HG03457 (cell line): Measurements from ENCODE around the gene NUP155.
"Not testable (repeated sequence)": the region's sequence is repeated elsewhere in the genome, so short reads cannot be mapped to it uniquely, and the experiment has no call there.

Experiments used
- ATAC-seq: cut with Tn5 transposase; IDR thresholded peaks from one replicate; pipeline ENCODE4 v1.9.1; 2021; ENCODE audit warnings: moderate number of reproducible peaks; ENCODE audit not compliant: unreplicated experiment

NUP155 gene

GRCh38 chr5:37370864-37371726, at the start of gene NUP155:
TSS of gene NUP155 (minus strand) at chr5:37371106. CDS start at chr5:37370977, 129 bp downstream.
- peak; percentile 91 for ATAC-seq

- ATAC-seq = no peak
These were observed 46.4 kb upstream of the NUP155 start for GRCh38 chr5:37417347-37417746.

- not testable (repeated sequence) for ATAC-seq
These were observed 44.5 kb upstream of the NUP155 start for GRCh38 chr5:37415456-37415855.

- no peak for ATAC-seq
These were observed 41.6 kb upstream of the NUP155 start for GRCh38 chr5:37412515-37412914.

- no peak for ATAC-seq
These were observed 29.6 kb upstream of the NUP155 start for GRCh38 chr5:37400501-37400900.

GRCh38 chr5:37396352-37396751, 25.4 kb upstream of the NUP155 start:
- ATAC-seq = no peak

GRCh38 chr5:37391591-37391990, 20.7 kb upstream of the NUP155 start:
- no peak for ATAC-seq

GRCh38 chr5:37379100-37379628, 8.3 kb upstream of the NUP155 start, which contains the start of gene WDR70:
TSS of gene WDR70 (plus strand) at chr5:37379318. CDS start at chr5:37379368, 50 bp downstream.
- peak; percentile 98 for ATAC-seq

GRCh38 chr5:37378066-37378465, 7.2 kb upstream of the NUP155 start:
- not testable (repeated sequence) for ATAC-seq

GRCh38 chr5:37375091-37375490, 4.2 kb upstream of the NUP155 start:
- no peak for ATAC-seq

- no peak for ATAC-seq
These were observed 399 bp downstream of the NUP155 start for GRCh38 chr5:37370550-37370863.

- ATAC-seq = no peak
These were observed 15.7 kb downstream of the NUP155 start for GRCh38 chr5:37355161-37355560.

- not testable (repeated sequence) for ATAC-seq
These were observed 28.2 kb downstream of the NUP155 start for GRCh38 chr5:37342741-37343140.

GRCh38 chr5:37334754-37335153, 36.2 kb downstream of the NUP155 start:
- ATAC-seq = not testable (repeated sequence)

- no peak for ATAC-seq
These were observed 44.4 kb downstream of the NUP155 start for GRCh38 chr5:37326536-37326935.

- ATAC-seq = no peak
These were observed 47.3 kb downstream of the NUP155 start for GRCh38 chr5:37323607-37324006.

- ATAC-seq = no peak
These were observed 51.7 kb downstream of the NUP155 start for GRCh38 chr5:37319037-37319782.

GRCh38 chr5:37316027-37316426, 54.9 kb downstream of the NUP155 start:
- ATAC-seq = no peak

- no peak for ATAC-seq
These were observed 60.5 kb downstream of the NUP155 start for GRCh38 chr5:37310360-37310759.

- ATAC-seq = no peak
These were observed 62.1 kb downstream of the NUP155 start for GRCh38 chr5:37308793-37309192.

- no peak for ATAC-seq
These were observed 66.0 kb downstream of the NUP155 start for GRCh38 chr5:37304888-37305287.

- not testable (repeated sequence) for ATAC-seq
These were observed 74.6 kb downstream of the NUP155 start for GRCh38 chr5:37296313-37296712.
